Measurements from ENCODE around the gene VSTM2B.
"Not testable (repeated sequence)": the region's sequence is repeated elsewhere in the genome, so short reads cannot be mapped to it uniquely, and the experiment has no call there.

GRCh38 chr19:29545447-29545846 is 19.7 kb downstream of the VSTM2B start:
- not testable (repeated sequence) for TF ChIP-seq CTCF (IDR thresholded peaks at IDR 0.05; ENCODE audit: low read depth, low read length, missing input control); TAF1 (conservative IDR thresholded peaks at IDR 0.05); SP1 (IDR thresholded peaks at IDR 0.05); MAX (IDR thresholded peaks at IDR 0.05); EGR1 (IDR thresholded peaks at IDR 0.05; ENCODE audit: low read depth in 2 of 2); RXRA (IDR thresholded peaks at IDR 0.05); GABPA (IDR thresholded peaks at IDR 0.05 in 1 of 2, conservative IDR thresholded peaks at IDR 0.05 in 1 of 2); RAD21 (IDR thresholded peaks at IDR 0.05); YY1 (IDR thresholded peaks at IDR 0.05); ZBTB33 (IDR thresholded peaks at IDR 0.05); FOXA1 (IDR thresholded peaks at IDR 0.05); REST (IDR thresholded peaks at IDR 0.05); ATF3 (IDR thresholded peaks at IDR 0.05); JUND (IDR thresholded peaks at IDR 0.05)
